ENCODE measurements around the gene ACCSL. TPM values are rescaled to one million over a fixed set of nuclear protein-coding genes. Genes with fewer than 3 reads are reported as not detected.

Gene ACCSL
- polyA plus RNA-seq, 1 of the 3 experiments (the other 2 are of a cell fraction): not detected

DNA sequence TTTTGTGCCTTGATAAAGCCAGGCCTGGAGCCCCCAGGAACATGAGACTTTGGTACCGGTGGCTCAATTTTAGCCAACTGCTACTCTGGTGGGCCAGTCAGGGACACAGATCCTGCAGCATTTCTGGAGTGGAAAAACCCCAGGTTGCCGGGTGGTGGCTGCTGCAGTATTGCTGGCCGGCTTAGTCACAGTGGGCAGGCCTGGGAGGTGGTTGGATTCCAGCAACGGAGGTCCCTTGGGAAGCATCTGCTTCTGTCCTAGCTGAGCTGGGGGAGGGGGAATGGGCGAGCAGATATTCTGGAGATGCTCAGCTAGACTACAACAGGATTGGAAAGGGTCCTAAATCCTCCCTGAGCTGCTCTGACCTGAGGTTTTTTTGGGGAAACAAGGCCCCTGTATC lies 31.6 kb upstream of the ACCSL start:
- Histone ChIP-seq H4K20me1 (ENCODE audit: insufficient read depth) (no peaks in the 10 kb centered on the region), H3K4me2 (peak overlapping the region; percentile 65), H3F3A (replicated peaks; ENCODE audit: insufficient read depth) (no peaks in the 10 kb centered on the region), H3K79me2 (ENCODE audit: insufficient read depth) (no peaks in the 10 kb centered on the region), H3K4me1 (ENCODE audit: control insufficient read depth in 1 of 2, insufficient read depth in 2 of 2, low read depth in 1 of 2, low read length in 1 of 2) (peaks cover 19 to 22% of the 10 kb centered on the region in 2 experiments; a peak in 2 of 4 replicates), H3K9me2 (no peaks in the 10 kb centered on the region), H3K9ac (no peak overlapping the region), H2AFZ (ENCODE audit: low read depth) (no peak overlapping the region), H3K4me3 (ENCODE audit: low read depth in 2 of 2, low read length in 1 of 2) (no peak overlapping the region), H3K27ac (ENCODE audit: low read depth in 2 of 2, low read length in 1 of 2) (peak overlapping the region in 1 of 2 experiments; percentile 37; a peak in 1 of 4 replicates), H3K36me3 (replicated peaks in 1 of 2; ENCODE audit: control insufficient read depth in 1 of 2, insufficient read depth in 2 of 2, low read length in 1 of 2) (no peaks in the 10 kb centered on the region), H3K27me3 (ENCODE audit: insufficient read depth) (no peaks in the 10 kb centered on the region), H3K9me3 (no peaks in the 10 kb centered on the region)
- no peak for DNase-seq
- ChIA-PET CTCF (interaction anchor here (0.7 to 1.5 kb wide), 4 partner anchors 10 to 21 kb away, joined by 3 to 6 read pairs (median 4); no protein-coding TSS in a partner anchor), POLR2A (interaction anchor here (1.9 kb wide), 1 partner anchor 74 kb away, joined by 5 read pairs; the partner anchor contains the start of gene C11orf96)
- TF ChIP-seq TEAD4 (IDR thresholded peaks at IDR 0.05; ENCODE audit: borderline replicate concordance, insufficient read depth): peak; percentile 8; the same call in 1 of the 2 replicates
- TF ChIP-seq, protein P1, sequence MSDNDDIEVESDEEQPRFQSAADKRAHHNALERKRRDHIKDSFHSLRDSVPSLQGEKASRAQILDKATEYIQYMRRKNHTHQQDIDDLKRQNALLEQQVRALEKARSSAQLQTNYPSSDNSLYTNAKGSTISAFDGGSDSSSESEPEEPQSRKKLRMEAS (IDR thresholded peaks at IDR 0.05; ENCODE audit: low read depth): no peak
- no peak for TF ChIP-seq RCOR1 (IDR thresholded peaks at IDR 0.05; ENCODE audit: low read length)
- TF ChIP-seq, protein P2, sequence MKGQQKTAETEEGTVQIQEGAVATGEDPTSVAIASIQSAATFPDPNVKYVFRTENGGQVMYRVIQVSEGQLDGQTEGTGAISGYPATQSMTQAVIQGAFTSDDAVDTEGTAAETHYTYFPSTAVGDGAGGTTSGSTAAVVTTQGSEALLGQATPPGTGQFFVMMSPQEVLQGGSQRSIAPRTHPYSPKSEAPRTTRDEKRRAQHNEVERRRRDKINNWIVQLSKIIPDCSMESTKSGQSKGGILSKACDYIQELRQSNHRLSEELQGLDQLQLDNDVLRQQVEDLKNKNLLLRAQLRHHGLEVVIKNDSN (IDR thresholded peaks at IDR 0.05; ENCODE audit: borderline replicate concordance, low read depth): no peak
- TF ChIP-seq EP300 (IDR thresholded peaks at IDR 0.05; ENCODE audit: borderline replicate concordance in 1 of 2, low read depth in 1 of 2, low read length in 1 of 2): 0 out of 4 replicates have a peak, but pooled peaks of 1 of the 2 experiments have one; percentile 38
- TF ChIP-seq TAF1 (IDR thresholded peaks at IDR 0.05; ENCODE audit: borderline replicate concordance, low read depth, low read length): no peak
- TF ChIP-seq GABPA (IDR thresholded peaks at IDR 0.05; ENCODE audit: low read depth): no peak
- TF ChIP-seq, protein P3, sequence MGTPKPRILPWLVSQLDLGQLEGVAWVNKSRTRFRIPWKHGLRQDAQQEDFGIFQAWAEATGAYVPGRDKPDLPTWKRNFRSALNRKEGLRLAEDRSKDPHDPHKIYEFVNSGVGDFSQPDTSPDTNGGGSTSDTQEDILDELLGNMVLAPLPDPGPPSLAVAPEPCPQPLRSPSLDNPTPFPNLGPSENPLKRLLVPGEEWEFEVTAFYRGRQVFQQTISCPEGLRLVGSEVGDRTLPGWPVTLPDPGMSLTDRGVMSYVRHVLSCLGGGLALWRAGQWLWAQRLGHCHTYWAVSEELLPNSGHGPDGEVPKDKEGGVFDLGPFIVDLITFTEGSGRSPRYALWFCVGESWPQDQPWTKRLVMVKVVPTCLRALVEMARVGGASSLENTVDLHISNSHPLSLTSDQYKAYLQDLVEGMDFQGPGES (IDR thresholded peaks at IDR 0.05; ENCODE audit: low read depth, low read length): no peak
- TF ChIP-seq YY1 (IDR thresholded peaks at IDR 0.05; ENCODE audit: low read depth): no peak
- TF ChIP-seq FOSL2 (IDR thresholded peaks at IDR 0.05; ENCODE audit: borderline replicate concordance, low read depth): peak; percentile 39; the same call in 1 of the 2 replicates
- peak; percentile 58 for TF ChIP-seq TCF12 (IDR thresholded peaks at IDR 0.05)
- TF ChIP-seq NFIC (IDR thresholded peaks at IDR 0.05; ENCODE audit: borderline replicate concordance): peak; percentile 6; the same call in 1 of the 2 replicates
- WGBS (ENCODE audit: low lambda C conversion rate): 28% methylated on average over 4 of the region's 5 CpGs

- no peak overlapping the region for H2AFZ ChIP-seq (ENCODE audit: low read depth)
- no peaks in the 10 kb centered on the region for H3F3A ChIP-seq (replicated peaks; ENCODE audit: insufficient read depth)
- H3K27me3 ChIP-seq (ENCODE audit: insufficient read depth): no peaks in the 10 kb centered on the region
- H3K4me2 ChIP-seq: peak overlapping the region; percentile 65
- H3K36me3 ChIP-seq (replicated peaks in 1 of 2; ENCODE audit: control insufficient read depth in 1 of 2, insufficient read depth in 2 of 2, low read length in 1 of 2): no peaks in the 10 kb centered on the region
- no peaks in the 10 kb centered on the region for H3K9me3 ChIP-seq
- ChIA-PET POLR2A (interaction anchor here (1.9 kb wide), 1 partner anchor 74 kb away, joined by 5 read pairs; the partner anchor contains the start of gene C11orf96), CTCF (interaction anchor here (0.7 to 1.5 kb wide), 5 partner anchors 10 to 72 kb away, joined by 3 to 6 read pairs (median 4); no protein-coding TSS in a partner anchor)
- TF ChIP-seq RXRA (IDR thresholded peaks at IDR 0.05; ENCODE audit: borderline replicate concordance, low read depth) (no peak), JUND (IDR thresholded peaks at IDR 0.05) (0 out of 2 replicates have a peak, but pooled peaks have one; percentile 6)
- H3K9me2 ChIP-seq: no peaks in the 10 kb centered on the region
- H3K79me2 ChIP-seq (ENCODE audit: insufficient read depth): no peaks in the 10 kb centered on the region
- DNase-seq: no peak
- no peak overlapping the region for H3K4me3 ChIP-seq (ENCODE audit: low read depth in 2 of 2, low read length in 1 of 2)
- no peaks in the 10 kb centered on the region for H4K20me1 ChIP-seq (ENCODE audit: insufficient read depth)
- H3K9ac ChIP-seq: no peak overlapping the region
- peak overlapping the region in 1 of 2 experiments; percentile 37; a peak in 1 of 4 replicates for H3K27ac ChIP-seq (ENCODE audit: low read depth in 2 of 2, low read length in 1 of 2)
- 100% methylated on average over 2 of the region's 2 CpGs for WGBS (ENCODE audit: low lambda C conversion rate)
- peaks cover 19 to 22% of the 10 kb centered on the region in 2 experiments; a peak in 2 of 4 replicates for H3K4me1 ChIP-seq (ENCODE audit: control insufficient read depth in 1 of 2, insufficient read depth in 2 of 2, low read depth in 1 of 2, low read length in 1 of 2)
Measured at GRCh38 chr11:44016546-44017442, 31.0 kb upstream of the ACCSL start.
